Glomerular visceral epithelial cell (primary cell): Measurements from ENCODE around the gene XRCC5.

Experiments
- DNase-seq: peaks from one replicate; pipeline ENCODE4 v3.0.0-alpha.2; 2016; ENCODE audit errors: extremely low spot score

XRCC5 gene

DNA sequence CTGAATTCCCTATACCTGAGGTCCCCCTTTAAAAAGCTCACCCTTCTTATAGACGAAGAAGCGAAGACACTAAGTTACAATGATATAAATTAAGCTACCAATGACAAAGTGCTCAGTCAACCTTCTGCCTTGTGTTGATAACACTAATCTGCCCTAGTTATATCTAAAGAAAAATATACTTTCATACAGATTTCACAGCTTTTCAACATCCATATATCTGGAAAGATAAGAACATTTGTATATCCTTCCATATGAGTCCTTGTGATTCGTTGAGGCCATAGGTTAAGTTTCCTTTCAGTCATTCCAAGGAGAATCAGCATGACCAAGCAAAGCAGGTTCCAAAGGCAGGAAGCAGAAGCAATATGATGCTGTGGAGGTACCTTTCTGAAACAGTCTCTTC is 46.8 kb downstream of the XRCC5 start:
- DNase-seq: no peak

DNA sequence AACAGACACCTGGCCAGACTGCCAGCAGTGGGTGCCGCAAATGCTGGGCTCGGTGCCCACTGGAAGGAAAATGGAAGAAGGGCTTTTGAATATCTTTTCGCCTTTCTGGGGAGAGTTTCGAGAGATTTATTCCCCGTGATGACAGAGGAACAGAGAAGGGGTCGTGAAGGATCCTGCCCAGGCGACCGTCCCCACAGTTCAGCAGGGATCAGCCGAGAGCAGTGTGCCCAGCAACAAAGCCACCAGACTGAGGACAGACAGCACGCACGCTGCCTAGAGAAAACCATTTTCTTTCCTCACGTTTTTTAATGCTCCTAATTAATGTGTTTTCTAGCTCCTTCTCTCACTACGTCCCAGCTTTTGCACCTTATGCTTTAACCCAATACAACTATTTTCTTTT is 47.7 kb downstream of the XRCC5 start:
- no peak for DNase-seq

GRCh38 chr2:216159144-216159543 is 50.0 kb downstream of the XRCC5 start:
- no peak for DNase-seq

DNA sequence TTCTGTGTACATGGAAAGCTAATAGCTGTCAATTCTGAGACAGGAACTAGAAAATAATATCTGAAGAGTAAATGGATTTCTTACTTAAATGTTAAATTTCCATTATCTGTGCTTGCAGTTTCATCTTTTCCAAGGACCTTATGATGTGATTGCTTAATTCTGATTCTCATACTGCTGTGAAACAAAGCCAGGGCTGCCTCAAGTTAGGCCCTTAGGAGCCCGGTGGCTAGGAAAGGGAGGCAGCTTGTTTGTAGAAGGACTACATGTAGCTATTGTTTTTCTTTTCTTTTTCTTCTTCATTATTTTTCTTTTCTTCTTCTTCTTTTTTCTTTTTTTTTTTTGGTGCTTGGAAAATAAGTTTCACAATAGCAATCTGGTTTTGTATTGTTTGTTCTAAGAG is 50.5 kb downstream of the XRCC5 start:
- no peak for DNase-seq

- no peak for DNase-seq
Measured at GRCh38 chr2:216160786-216161185, 51.6 kb downstream of the XRCC5 start.

DNA sequence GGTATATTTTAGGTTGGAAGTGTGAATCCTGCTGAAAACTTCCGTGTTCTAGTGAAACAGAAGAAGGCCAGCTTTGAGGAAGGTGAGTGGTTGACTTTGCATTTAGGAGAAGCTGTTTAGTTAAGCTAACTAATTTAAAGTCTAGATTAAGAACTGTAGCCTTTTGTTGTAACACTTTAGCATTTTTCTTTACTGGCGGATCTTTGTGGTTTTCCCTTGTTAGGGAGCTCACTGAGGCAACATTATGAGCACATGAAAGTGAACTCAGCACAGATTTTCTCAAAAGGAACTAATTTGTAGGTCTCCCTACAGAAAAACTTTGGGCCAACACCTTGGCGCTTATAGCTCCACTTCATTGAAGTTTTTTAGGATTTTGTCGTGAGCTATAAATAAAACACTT is 52.8 kb downstream of the XRCC5 start:
- no peak for DNase-seq

DNA sequence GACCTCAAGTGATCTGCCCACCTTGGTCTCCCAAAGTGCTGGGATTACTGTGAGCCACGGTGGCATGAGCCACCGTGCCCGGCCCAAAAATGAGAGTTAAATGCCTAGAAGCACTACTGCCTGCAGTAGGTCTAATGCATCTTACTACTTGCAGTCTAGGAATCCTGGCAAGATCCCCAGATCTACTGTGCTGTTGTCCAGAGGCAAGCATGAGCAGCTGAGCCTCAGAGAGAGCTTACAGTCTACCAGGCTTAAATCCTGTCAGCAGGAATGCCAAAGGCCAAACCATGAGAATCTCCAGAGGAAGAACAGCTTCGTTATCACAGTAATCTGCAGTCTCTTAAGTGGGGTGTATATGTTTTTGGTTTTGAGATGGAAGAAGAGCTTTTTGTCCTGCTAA is 54.4 kb downstream of the XRCC5 start:
- DNase-seq: no peak

DNA sequence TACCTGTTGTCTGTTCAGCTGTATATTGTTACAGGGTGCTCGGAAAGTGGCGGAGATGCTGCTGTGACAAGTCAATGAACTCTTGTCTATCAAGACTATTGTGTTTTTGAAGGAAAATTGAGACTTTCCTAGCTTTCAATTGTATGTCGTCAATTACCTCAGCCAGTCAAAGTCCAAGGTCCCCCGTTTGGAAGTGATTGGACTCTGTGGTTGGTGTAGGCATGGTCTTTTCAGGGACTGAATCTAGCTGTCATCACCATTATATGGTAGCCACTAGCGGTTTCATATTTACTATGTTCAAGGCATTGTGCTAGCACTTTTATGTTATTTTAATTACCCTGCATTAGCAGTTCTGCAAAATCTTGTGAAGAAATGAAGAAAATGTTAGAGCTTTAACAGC is 54.9 kb downstream of the XRCC5 start:
- no peak for DNase-seq

DNA sequence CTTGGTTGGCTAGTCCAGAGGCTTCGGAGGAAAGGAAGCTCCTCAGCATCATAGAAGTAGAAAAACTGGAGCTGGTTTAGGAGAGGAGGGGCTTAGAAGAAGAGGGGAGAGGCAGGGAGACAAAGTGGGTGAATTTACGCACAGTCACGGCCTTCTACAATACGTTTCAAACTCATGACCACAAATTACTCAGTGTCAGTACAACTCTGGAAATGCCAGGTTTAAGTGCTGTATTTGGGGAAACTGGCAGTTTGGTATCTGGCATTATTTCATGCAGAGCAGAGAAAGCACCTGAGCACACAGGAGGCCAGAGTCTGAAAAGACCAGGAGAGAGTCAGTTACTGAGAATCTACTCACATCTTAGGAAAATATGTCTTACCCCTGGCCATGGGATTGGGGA is 55.4 kb downstream of the XRCC5 start:
- DNase-seq: no peak

- no peak for DNase-seq
Measured at GRCh38 chr2:216165711-216166110, 56.6 kb downstream of the XRCC5 start.

- DNase-seq: no peak
Measured at GRCh38 chr2:216169087-216169486, 59.9 kb downstream of the XRCC5 start.

GRCh38 chr2:216170076-216170763 is 61.1 kb downstream of the XRCC5 start:
- no peak for DNase-seq

- DNase-seq: no peak
Measured at GRCh38 chr2:216171011-216171410, 61.9 kb downstream of the XRCC5 start.

DNA sequence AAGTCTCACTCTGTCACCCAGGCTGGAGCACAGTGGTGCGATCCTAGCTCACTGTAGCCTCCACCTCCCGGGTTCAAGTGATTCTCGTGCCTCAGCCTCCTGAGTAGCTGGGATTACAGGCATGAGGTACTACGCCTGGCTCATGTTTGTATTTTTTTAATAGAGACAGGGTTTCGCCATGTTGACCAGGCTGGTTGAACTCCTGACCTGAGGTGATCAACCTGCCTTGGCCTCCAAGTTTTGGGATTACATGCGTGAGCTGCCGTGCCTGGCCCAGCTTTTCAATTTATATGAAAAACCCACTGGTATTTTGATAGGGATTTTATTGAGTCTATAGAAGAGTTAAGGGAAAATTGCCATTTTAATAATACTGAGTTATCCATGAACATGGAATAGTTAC is 63.3 kb downstream of the XRCC5 start:
- DNase-seq: no peak

DNA sequence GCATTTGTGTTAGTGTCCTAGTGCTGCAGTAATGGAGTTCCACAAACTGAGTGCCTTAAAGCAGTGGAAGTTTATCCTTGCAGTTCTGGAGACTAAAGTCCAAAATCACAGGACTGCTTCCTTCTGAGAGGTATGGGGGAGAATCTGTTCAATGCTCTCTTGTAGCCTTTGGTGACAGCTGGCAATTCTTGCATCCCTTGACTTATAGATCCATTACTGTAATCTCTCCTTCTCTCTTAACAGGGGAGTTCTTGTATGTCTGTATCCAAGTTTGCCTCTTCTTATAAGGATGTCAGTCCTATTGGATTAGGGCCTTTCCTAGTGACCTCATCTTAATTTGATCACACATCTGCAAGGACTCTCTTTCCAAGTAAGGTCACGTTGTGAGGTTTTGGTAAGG is 69.9 kb downstream of the XRCC5 start:
- DNase-seq: no peak

DNA sequence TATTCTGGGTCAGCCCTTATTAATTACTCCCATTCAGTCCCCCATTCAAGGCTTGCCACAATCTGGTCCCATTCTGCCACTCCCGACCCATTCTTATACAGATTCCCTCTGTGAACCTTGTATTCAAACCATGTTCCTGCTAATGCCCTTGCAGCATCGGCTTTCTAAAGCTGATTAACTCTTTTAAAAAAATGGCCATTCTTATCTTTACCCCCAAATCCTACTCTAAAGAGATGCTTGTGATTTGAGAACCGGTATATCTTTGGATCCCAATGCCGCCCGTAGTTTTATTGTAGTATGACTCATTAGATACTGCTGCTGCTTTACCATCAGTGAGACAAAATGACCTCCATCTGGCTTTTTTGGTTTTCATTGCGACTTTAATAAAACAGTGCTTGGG is 72.2 kb downstream of the XRCC5 start:
- DNase-seq: no peak

DNA sequence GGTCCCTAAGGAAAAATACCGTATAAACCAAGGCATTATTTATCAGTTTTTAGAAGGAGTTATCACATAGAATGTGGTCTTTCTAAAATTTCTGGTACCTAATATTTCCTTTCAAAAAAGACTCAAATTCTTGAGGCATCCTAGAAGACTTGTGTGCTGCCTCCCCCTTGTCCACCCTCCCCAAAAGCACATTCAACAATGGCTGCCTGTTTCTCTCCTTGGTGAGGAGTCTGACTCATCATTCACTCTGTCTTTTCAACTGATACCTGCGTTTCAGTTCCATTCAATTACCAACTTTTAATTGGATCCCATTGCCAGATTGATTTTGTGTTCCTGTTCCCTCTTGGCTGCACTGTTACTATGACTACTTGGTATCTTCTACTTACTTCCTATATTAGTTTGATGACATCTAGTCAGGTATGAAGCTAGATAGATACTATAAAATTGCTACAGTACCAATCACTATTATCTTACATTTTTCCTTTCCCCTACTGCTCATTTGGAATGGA is 72.9 kb downstream of the XRCC5 start:
- no peak for DNase-seq

- DNase-seq: no peak
Measured at GRCh38 chr2:216183462-216183861, 74.3 kb downstream of the XRCC5 start.

DNA sequence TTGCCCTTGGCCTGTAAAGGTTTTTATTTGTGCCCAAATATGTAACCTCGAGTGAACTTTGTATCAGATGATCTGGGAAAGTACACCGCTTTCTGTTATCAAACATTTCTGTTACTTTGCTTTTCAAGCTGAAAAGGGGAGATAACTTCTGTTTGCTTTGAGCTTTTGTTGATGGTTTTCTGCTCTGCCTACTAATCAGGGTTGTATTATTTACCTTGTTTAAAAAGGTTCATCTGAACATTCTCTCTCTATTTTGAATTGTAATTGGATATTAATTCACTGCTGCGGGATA is 79.4 kb downstream of the XRCC5 start:
- no peak for DNase-seq

GRCh38 chr2:216188956-216189355 is 79.8 kb downstream of the XRCC5 start:
- no peak for DNase-seq

- DNase-seq: no peak
Measured at GRCh38 chr2:216189410-216189809, 80.3 kb downstream of the XRCC5 start.

- DNase-seq: no peak
Measured at GRCh38 chr2:216192181-216192580, 83.0 kb downstream of the XRCC5 start.

GRCh38 chr2:216192931-216193330 is 83.8 kb downstream of the XRCC5 start:
- no peak for DNase-seq

DNA sequence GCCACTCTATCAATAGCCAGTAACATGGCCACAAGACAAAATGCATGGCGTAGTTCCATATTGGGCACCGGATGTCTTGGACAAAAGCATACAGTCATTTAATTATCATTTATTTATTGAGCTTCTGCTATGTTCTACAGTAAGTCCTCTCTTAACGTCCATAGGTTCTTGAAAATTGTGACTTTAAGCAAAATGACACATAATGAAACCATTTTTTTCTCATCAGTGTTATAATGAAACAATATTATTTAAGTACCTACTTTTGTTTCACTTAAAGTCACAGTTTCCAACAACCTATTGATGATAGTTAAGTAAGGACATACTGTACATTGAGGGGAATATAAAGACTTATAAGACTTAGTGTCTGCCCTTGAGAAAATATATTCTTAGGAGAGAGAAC is 84.9 kb downstream of the XRCC5 start:
- DNase-seq: no peak
